ENCODE measurements around the gene SIM1.

GRCh38 chr6:100347901-100348550, 116.7 kb downstream of the SIM1 start:
- TF ChIP-seq, protein P1, sequence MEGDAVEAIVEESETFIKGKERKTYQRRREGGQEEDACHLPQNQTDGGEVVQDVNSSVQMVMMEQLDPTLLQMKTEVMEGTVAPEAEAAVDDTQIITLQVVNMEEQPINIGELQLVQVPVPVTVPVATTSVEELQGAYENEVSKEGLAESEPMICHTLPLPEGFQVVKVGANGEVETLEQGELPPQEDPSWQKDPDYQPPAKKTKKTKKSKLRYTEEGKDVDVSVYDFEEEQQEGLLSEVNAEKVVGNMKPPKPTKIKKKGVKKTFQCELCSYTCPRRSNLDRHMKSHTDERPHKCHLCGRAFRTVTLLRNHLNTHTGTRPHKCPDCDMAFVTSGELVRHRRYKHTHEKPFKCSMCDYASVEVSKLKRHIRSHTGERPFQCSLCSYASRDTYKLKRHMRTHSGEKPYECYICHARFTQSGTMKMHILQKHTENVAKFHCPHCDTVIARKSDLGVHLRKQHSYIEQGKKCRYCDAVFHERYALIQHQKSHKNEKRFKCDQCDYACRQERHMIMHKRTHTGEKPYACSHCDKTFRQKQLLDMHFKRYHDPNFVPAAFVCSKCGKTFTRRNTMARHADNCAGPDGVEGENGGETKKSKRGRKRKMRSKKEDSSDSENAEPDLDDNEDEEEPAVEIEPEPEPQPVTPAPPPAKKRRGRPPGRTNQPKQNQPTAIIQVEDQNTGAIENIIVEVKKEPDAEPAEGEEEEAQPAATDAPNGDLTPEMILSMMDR (tag by site-specific recombination; IDR thresholded peaks at IDR 0.05), result no peak
- TF ChIP-seq ZNF585B (tag by site-specific recombination; IDR thresholded peaks at IDR 0.05), result no peak
- TF ChIP-seq ZBTB1 (tag by site-specific recombination; IDR thresholded peaks at IDR 0.05), result no peak
- TF ChIP-seq ZNF174 (tag by site-specific recombination; IDR thresholded peaks at IDR 0.05), result no peak
- TF ChIP-seq, protein P2, sequence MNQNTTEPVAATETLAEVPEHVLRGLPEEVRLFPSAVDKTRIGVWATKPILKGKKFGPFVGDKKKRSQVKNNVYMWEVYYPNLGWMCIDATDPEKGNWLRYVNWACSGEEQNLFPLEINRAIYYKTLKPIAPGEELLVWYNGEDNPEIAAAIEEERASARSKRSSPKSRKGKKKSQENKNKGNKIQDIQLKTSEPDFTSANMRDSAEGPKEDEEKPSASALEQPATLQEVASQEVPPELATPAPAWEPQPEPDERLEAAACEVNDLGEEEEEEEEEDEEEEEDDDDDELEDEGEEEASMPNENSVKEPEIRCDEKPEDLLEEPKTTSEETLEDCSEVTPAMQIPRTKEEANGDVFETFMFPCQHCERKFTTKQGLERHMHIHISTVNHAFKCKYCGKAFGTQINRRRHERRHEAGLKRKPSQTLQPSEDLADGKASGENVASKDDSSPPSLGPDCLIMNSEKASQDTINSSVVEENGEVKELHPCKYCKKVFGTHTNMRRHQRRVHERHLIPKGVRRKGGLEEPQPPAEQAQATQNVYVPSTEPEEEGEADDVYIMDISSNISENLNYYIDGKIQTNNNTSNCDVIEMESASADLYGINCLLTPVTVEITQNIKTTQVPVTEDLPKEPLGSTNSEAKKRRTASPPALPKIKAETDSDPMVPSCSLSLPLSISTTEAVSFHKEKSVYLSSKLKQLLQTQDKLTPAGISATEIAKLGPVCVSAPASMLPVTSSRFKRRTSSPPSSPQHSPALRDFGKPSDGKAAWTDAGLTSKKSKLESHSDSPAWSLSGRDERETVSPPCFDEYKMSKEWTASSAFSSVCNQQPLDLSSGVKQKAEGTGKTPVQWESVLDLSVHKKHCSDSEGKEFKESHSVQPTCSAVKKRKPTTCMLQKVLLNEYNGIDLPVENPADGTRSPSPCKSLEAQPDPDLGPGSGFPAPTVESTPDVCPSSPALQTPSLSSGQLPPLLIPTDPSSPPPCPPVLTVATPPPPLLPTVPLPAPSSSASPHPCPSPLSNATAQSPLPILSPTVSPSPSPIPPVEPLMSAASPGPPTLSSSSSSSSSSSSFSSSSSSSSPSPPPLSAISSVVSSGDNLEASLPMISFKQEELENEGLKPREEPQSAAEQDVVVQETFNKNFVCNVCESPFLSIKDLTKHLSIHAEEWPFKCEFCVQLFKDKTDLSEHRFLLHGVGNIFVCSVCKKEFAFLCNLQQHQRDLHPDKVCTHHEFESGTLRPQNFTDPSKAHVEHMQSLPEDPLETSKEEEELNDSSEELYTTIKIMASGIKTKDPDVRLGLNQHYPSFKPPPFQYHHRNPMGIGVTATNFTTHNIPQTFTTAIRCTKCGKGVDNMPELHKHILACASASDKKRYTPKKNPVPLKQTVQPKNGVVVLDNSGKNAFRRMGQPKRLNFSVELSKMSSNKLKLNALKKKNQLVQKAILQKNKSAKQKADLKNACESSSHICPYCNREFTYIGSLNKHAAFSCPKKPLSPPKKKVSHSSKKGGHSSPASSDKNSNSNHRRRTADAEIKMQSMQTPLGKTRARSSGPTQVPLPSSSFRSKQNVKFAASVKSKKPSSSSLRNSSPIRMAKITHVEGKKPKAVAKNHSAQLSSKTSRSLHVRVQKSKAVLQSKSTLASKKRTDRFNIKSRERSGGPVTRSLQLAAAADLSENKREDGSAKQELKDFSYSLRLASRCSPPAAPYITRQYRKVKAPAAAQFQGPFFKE (tag by site-specific recombination; IDR thresholded peaks at IDR 0.05; ENCODE audit: borderline replicate concordance), result no peak

Measured in HEK293 (cell line).